IMR-90 (cell line): ENCODE data around the gene CFAP20. TPM values are rescaled to one million over a fixed set of nuclear protein-coding genes. Genes with fewer than 3 reads are reported as not detected.

Experiments
- ATAC-seq: fragments of 200-7000 bp; cut with Tn5 transposase; 2 replicates; pipeline ENCODE4 v1.9.1; 2020; ENCODE audit warnings: low read depth, mild to moderate bottlenecking, moderate library complexity
- BruUV-seq: library from RNA; stranded (reverse); fragments of 400-500 nt; replicated peaks from 2 replicates; lab custom pipeline; 2021; lab: Mats Ljungman, UMichigan
- CTCF ChIA-PET: fragments of 300-600 bp; formaldehyde crosslinking; extraction: SDS; loops from one replicate; lab custom pipeline; 2021; ENCODE audit warnings: antibody characterized with exemption; lab: Yijun Ruan, JAX
- POLR2A ChIA-PET: fragments of 300-600 bp; sonication (Branson Sonifier 250); formaldehyde crosslinking; loops from one replicate; lab custom pipeline; 2022; ENCODE audit warnings: antibody characterized with exemption; ENCODE audit not compliant: unreplicated experiment; lab: Charles Lee
- DNase-seq: peaks from one replicate; pipeline ENCODE4 v3.0.0; 2013
- H2AFZ ChIP-seq: replicated peaks from 2 replicates; pipeline ENCODE3; 2013; ENCODE audit warnings: low read length, mild to moderate bottlenecking; ENCODE audit not compliant: poor library complexity
- H2AK5ac ChIP-seq: 2 replicates; pipeline ENCODE4 v1.6.1; 2013; ENCODE audit warnings: low read depth, low read length, inconsistent platforms
- H2AK9ac ChIP-seq: replicated peaks from 2 replicates; pipeline ENCODE3; 2013; ENCODE audit warnings: mild to moderate bottlenecking, low read depth, low read length, moderate library complexity; ENCODE audit not compliant: poor library complexity
- H2BK120ac ChIP-seq: 2 replicates; pipeline ENCODE4 v1.6.1; 2013; ENCODE audit warnings: low read depth, low read length, inconsistent platforms
- H2BK15ac ChIP-seq: 3 replicates; pipeline ENCODE4 v1.6.1; 2013; ENCODE audit warnings: low read depth, low read length, inconsistent platforms
- H2BK20ac ChIP-seq: 2 replicates; pipeline ENCODE4 v1.6.1; 2013; ENCODE audit warnings: low read depth, mild to moderate bottlenecking, inconsistent platforms, low read length, moderate library complexity
- H2BK5ac ChIP-seq: 2 replicates; pipeline ENCODE4 v1.6.1; 2013; ENCODE audit warnings: mild to moderate bottlenecking, low read depth, low read length, inconsistent platforms; ENCODE audit not compliant: poor library complexity, severe bottlenecking
- H3K14ac ChIP-seq: replicated peaks from 2 replicates; pipeline ENCODE4 v1.6.1; 2013; ENCODE audit warnings: low read depth, low read length, inconsistent platforms
- H3K18ac ChIP-seq: 2 replicates; pipeline ENCODE4 v1.6.1; 2013; ENCODE audit warnings: low read depth, low read length, control low read depth
- H3K23ac ChIP-seq: 2 replicates; pipeline ENCODE4 v1.6.1; 2013; ENCODE audit warnings: low read depth, low read length, inconsistent platforms
- H3K27ac ChIP-seq: 2 replicates; pipeline ENCODE4 v1.5.1; 2013; ENCODE audit warnings: mild to moderate bottlenecking, control low read depth, low read length; ENCODE audit not compliant: insufficient read depth
- H3K27me3 ChIP-seq: 2 replicates; pipeline ENCODE4 v1.6.1; 2013; ENCODE audit warnings: low read length; ENCODE audit not compliant: control insufficient read depth, insufficient read depth
- H3K36me3 ChIP-seq: 2 replicates; pipeline ENCODE4 v1.6.1; 2013; ENCODE audit warnings: low read length, mixed read lengths; ENCODE audit not compliant: control insufficient read depth, insufficient read depth
- H3K4ac ChIP-seq: 2 replicates; pipeline ENCODE4 v1.6.1; 2013; ENCODE audit warnings: low read depth, low read length, inconsistent platforms
- H3K4me1 ChIP-seq: 2 replicates; pipeline ENCODE4 v1.6.1; 2013; ENCODE audit warnings: low read length, mixed read lengths; ENCODE audit not compliant: control insufficient read depth, insufficient read depth
- H3K4me2 ChIP-seq: 2 replicates; pipeline ENCODE4 v1.6.1; 2013; ENCODE audit warnings: low read depth, mild to moderate bottlenecking, control low read depth, low read length, moderate library complexity
- H3K4me3 ChIP-seq: 2 replicates; pipeline ENCODE4 v1.5.1; 2013; ENCODE audit warnings: low read depth, mild to moderate bottlenecking, control low read depth, low read length, moderate library complexity; ENCODE audit not compliant: insufficient read depth
- H3K56ac ChIP-seq: 2 replicates; pipeline ENCODE4 v1.6.1; 2013; ENCODE audit warnings: low read length, inconsistent platforms; ENCODE audit not compliant: insufficient read depth; ENCODE audit errors: extremely low read depth
- H3K79me1 ChIP-seq, 2 experiments: 2 replicates each; pipeline ENCODE4 v1.6.1; 2013; ENCODE audit warnings: low read length in 2 of 2, inconsistent platforms in 1 of 2, low read depth in 1 of 2
- H3K9ac ChIP-seq: 2 replicates; pipeline ENCODE4 v1.6.1; 2013; ENCODE audit warnings: low read depth, low read length, control low read depth
- H3K9me1 ChIP-seq: 2 replicates; pipeline ENCODE4 v1.6.1; 2013; ENCODE audit warnings: low read length, inconsistent platforms; ENCODE audit not compliant: insufficient read depth
- H3K9me3 ChIP-seq: 2 replicates; pipeline ENCODE4 v1.6.1; 2013; ENCODE audit warnings: low read length; ENCODE audit not compliant: control insufficient read depth, insufficient read depth
- H4K20me1 ChIP-seq: 2 replicates; pipeline ENCODE4 v1.6.1; 2013; ENCODE audit warnings: low read length, inconsistent platforms; ENCODE audit not compliant: insufficient read depth
- H4K5ac ChIP-seq: 2 replicates; pipeline ENCODE4 v1.6.1; 2013; ENCODE audit warnings: mild to moderate bottlenecking, low read depth, low read length, control low read depth
- H4K8ac ChIP-seq, 2 experiments: 2 replicates each; pipeline ENCODE4 v1.6.1; 2013; ENCODE audit warnings: low read depth in 2 of 2, low read length in 2 of 2, control low read depth in 1 of 2, inconsistent platforms in 1 of 2
- H4K91ac ChIP-seq: 2 replicates; pipeline ENCODE4 v1.6.1; 2013; ENCODE audit warnings: low read depth, low read length, inconsistent platforms; ENCODE audit not compliant: insufficient read depth
- CEBPB ChIP-seq: IDR thresholded peaks from 2 replicates; pipeline ENCODE4 v1.6.1; 2012; ENCODE audit warnings: low read depth, low read length, improper control_type of control experiment
- WGBS, 2 experiments: methylation state at CpG; one replicate each; pipeline versions ENCODE4 v1.1.5 to v1.1.7; 2013; ENCODE audit warnings: missing lambda C conversion rate in 2 of 2; ENCODE audit not compliant: insufficient read length in 1 of 2; ENCODE audit errors: extremely low coverage in 2 of 2; 5-methylcytosine and 5-hydroxymethylcytosine counted together
- dilution Hi-C: fragments of 300-500 bp; cut with HindIII; formaldehyde crosslinking; loops from one replicate; pipeline ENCODE4 v1.14.3; 2018; ENCODE audit warnings: low sequenced_read_pairs; ENCODE audit not compliant: unreplicated experiment
- in situ Hi-C: fragments of 300-500 bp; cut with MboI; formaldehyde crosslinking; loops from 3 replicates; pipeline ENCODE4 v1.14.3; 2019; ENCODE audit warnings: low sequenced_read_pairs, inconsistent platforms, mixed read lengths
- intact Hi-C: fragments of 100-400 bp; cut with micrococcal nuclease; formaldehyde crosslinking; loops from 2 replicates; pipeline ENCODE4 v1.10.0; 2022
- polyA plus RNA-seq, 3 experiments: library from polyadenylated mRNA; depleted of rRNA; stranded (reverse); fragments of >200 nt; gene quantifications; 2 replicates each; pipeline ENCODE4 v1.2.3, GENCODE V29; 2012; ENCODE audit warnings: low replicate concordance in 1 of 3
- total RNA-seq: library from RNA; depleted of rRNA; stranded (reverse); fragments of >200 nt; gene quantifications from 2 replicates; pipeline ENCODE4 v1.2.3, GENCODE V29; 2012

Gene CFAP20
- total and polyA plus RNA-seq, 2 of the 4 experiments (the other 2 are of a cell fraction): 39.1 to 54.0 TPM

GRCh38 chr16:58102665-58103392 is 26.4 kb downstream of the CFAP20 start:
- H3K4me2 ChIP-seq: no peak overlapping the region
- ChIA-PET POLR2A (no interaction called here), CTCF (no interaction called here)
- H3K4ac ChIP-seq: no peak overlapping the region
- no peak overlapping the region for H3K56ac ChIP-seq
- no peak overlapping the region for H2AK5ac ChIP-seq
- H4K5ac ChIP-seq: no peak overlapping the region
- H3K79me1 ChIP-seq: no peaks in the 10 kb centered on the region
- no peak overlapping the region for H3K18ac ChIP-seq
- H2AK9ac ChIP-seq: no peak overlapping the region
- BruUV-seq: no TSS peak
- no peak overlapping the region for H3K9ac ChIP-seq
- H4K91ac ChIP-seq: no peak overlapping the region
- in situ Hi-C loops (loop anchor here (25.0 kb wide), 1 partner anchor 191 kb away; no protein-coding TSS in a partner anchor), intact Hi-C loops (no loop called here), dilution Hi-C loops (no loop called here)
- H3K14ac ChIP-seq: no peak overlapping the region
- H4K20me1 ChIP-seq: no peaks in the 10 kb centered on the region
- H3K4me1 ChIP-seq: no peaks in the 10 kb centered on the region
- no peak overlapping the region for H3K4me3 ChIP-seq
- H2AFZ ChIP-seq: no peak overlapping the region
- no peak overlapping the region for H3K23ac ChIP-seq
- H3K27me3 ChIP-seq: peaks cover 3% of the 10 kb centered on the region; the same call in 1 of the 2 replicates
- H4K8ac ChIP-seq: no peak overlapping the region
- H2BK5ac ChIP-seq: no peak overlapping the region
- no peak overlapping the region for H2BK20ac ChIP-seq
- no peak for TF ChIP-seq CEBPB
- no peaks in the 10 kb centered on the region for H3K9me3 ChIP-seq
- H2BK15ac ChIP-seq: no peak overlapping the region
- no peak overlapping the region for H3K27ac ChIP-seq
- ATAC-seq: no peak
- H3K9me1 ChIP-seq: no peaks in the 10 kb centered on the region
- 51% methylated on average over 8 of the region's 15 CpGs; no CpG with 5 or more reads in 1 of the 2 experiments for WGBS, 2 experiments
- H3K36me3 ChIP-seq: no peaks in the 10 kb centered on the region
- H2BK120ac ChIP-seq: no peak overlapping the region
- no peak for DNase-seq
